HFF-Myc (cell line): ENCODE measurements around the gene OR2A25.
A peak's percentile ranks its signal among the peaks of the same experiment; 100 is the strongest.

ENCODE experiments used
- DNase-seq: peaks from one replicate; pipeline ENCODE4 v3.0.0-alpha.2; 2011; ENCODE audit warnings: low read depth; ENCODE audit errors: extremely low read depth
- H3K4me3 ChIP-seq: replicated peaks from 2 replicates; pipeline ENCODE4 v1.5.1; 2011; ENCODE audit warnings: low read depth, mild to moderate bottlenecking, control low read depth, low read length
- TF ChIP-seq, protein P1 (sequence below): IDR thresholded peaks from 2 replicates; pipeline ENCODE4 v1.5.1; 2012; ENCODE audit warnings: mild to moderate bottlenecking, low read depth, low read length, control low read depth; ENCODE audit errors: missing control alignments

OR2A25 gene

DNA sequence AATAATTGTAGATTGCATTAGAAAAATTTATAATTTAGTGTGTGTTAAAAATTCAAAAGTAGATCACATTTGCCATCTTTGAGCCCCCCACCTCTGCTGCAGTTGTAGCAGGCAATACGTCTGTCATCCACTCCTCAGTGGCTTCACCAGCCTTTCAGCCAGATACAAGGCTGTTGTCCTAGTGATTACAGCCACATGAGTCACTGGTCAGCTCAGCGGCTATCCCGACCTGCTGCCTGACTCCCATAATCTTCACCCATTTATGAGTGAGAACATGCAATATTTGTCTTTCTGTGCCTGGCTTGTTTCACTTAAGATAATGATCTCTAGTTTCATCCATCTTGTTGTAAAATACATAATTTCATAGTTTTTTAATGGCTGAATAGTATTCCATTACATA is 11.7 kb upstream of the OR2A25 start:
- DNase-seq: no peak
- H3K4me3 ChIP-seq: no peak overlapping the region
- TF ChIP-seq, protein P1, sequence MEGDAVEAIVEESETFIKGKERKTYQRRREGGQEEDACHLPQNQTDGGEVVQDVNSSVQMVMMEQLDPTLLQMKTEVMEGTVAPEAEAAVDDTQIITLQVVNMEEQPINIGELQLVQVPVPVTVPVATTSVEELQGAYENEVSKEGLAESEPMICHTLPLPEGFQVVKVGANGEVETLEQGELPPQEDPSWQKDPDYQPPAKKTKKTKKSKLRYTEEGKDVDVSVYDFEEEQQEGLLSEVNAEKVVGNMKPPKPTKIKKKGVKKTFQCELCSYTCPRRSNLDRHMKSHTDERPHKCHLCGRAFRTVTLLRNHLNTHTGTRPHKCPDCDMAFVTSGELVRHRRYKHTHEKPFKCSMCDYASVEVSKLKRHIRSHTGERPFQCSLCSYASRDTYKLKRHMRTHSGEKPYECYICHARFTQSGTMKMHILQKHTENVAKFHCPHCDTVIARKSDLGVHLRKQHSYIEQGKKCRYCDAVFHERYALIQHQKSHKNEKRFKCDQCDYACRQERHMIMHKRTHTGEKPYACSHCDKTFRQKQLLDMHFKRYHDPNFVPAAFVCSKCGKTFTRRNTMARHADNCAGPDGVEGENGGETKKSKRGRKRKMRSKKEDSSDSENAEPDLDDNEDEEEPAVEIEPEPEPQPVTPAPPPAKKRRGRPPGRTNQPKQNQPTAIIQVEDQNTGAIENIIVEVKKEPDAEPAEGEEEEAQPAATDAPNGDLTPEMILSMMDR: no peak

DNA sequence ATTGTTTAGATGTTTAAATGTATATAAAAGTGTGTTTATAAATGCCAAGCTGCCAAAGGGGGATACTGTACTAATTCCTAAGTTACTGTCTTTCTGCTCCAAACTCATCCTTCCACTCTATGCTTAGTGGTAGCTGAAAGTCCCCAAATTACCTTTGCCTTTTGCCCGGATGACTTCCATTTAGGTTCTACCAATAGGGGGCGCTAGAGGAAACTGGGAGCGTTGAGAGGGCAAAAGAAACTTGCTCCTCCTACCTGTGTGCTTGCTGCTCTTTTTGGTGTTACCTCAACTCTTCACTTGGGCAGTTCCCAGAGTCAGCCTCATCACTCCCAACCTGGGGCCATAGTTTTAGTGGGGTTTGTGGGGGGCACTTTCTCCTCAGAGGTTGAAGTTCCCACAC is 5.9 kb upstream of the OR2A25 start:
- no peak overlapping the region for H3K4me3 ChIP-seq
- DNase-seq: no peak
- TF ChIP-seq, protein P1: peak; percentile 41

DNA sequence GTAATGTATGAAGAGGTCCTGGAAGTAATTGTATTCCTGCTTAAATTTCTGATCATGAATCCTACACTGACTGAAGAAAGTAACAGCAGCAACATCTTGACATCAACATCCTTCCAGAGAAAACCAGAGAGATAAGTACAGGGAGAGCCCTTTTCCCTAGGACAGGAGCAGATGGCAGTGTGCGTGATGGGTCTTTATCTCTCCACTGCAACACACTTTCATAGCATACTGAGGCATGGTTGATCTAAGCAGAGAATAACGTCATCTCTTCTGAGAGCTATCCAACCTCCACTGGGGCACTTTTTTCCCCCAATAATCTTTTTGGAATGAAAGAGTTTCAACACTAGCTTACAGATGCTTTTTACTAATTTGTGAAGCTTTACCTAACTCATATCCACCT is 342 bp downstream of the OR2A25 start:
- TF ChIP-seq, protein P1: no peak
- DNase-seq: no peak
- no peak overlapping the region for H3K4me3 ChIP-seq

DNA sequence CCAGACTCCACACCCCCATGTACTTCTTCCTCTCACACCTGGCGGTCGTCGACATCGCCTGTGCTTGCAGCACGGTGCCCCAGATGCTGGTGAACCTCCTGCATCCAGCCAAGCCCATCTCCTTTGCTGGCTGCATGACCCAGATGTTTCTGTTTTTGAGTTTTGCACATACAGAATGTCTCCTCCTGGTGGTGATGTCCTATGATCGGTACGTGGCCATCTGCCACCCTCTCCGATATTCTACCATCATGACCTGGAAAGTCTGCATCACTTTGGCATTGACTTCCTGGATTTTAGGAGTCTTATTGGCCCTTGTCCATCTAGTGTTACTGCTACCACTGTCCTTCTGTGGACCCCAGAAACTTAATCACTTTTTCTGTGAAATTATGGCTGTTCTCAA is 4.8 kb downstream of the OR2A25 start:
- no peak for DNase-seq
- TF ChIP-seq, protein P1: no peak
- no peak overlapping the region for H3K4me3 ChIP-seq

DNA sequence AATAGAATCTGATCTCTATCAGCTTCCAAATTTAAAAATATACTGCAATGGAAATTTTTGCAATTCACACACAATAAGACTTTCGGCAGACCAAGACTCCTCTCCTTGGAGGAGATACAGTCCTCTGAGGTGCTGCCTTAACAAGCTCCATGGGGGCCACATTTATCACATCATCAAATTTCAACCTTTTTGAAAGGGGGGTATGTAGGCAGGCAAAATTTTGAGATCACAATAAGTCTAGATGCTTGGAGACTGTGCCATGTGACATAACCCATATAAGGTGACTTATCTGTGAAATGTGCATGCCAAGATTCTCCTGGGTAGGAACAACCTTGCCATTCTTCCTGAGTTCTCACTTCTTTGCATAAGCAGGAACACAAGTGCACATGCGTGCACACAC is 16.4 kb downstream of the OR2A25 start, which contains the start of gene OR2A12:
TSS of gene OR2A12 (plus strand) at position 301 of the 400 bp plus-strand sequence. CDS start 8,830 bp downstream, outside the sequence.
- TF ChIP-seq, protein P1: no peak
- H3K4me3 ChIP-seq: no peak within 1 kb of the TSS
- DNase-seq: no peak

DNA sequence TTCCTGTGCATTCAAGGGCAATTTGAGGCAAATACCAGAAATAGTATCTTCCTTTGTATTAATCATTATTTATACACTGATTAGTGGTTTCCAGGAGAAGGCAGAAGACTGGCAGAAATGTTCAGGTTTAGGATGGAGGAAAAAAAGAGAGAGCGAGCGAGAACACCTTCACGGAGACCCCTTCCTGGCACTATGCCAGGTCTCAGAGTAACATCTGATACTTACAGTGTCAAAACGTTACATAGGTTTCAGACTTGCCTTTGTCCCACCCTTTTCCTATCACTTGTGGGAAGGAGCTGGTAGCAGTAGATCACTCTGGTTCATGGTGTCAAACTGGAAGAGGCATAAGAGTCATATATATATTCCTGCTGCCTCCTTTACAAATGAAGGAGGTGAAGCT is 17.1 kb downstream of the OR2A25 start:
- TF ChIP-seq, protein P1: no peak
- no peak overlapping the region for H3K4me3 ChIP-seq
- no peak for DNase-seq

DNA sequence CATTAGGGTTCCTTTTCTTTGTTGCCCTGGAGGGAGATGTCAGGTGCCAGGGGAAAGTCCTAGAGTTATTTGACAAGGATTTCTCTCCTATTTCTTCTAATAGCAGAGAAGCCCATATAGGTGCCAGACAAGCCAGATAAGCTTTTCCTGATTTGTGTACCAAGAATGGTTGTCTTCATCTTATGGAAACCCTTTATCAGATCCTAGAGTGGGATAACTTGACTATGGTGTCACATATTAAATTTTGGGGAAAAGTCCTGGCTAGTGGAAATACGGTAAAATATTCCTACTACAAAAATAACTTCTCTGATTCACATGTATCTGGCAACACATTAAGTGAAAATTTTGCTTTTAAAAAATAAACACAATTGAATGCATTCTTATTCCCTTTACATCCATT is 17.6 kb downstream of the OR2A25 start:
- no peak overlapping the region for H3K4me3 ChIP-seq
- TF ChIP-seq, protein P1: no peak
- no peak for DNase-seq
